Endothelial cell of umbilical vein (primary cell): Measurements from ENCODE around the gene OAS3. TPM values are rescaled to one million over a fixed set of nuclear protein-coding genes. Genes with fewer than 3 reads are reported as not detected.

Source experiments
- BruUV-seq: library from RNA; stranded (reverse); fragments of 400-500 nt; replicated peaks from 2 replicates; lab custom pipeline; 2021; lab: Mats Ljungman, UMichigan
- CTCF ChIA-PET: fragments of 300-600, 350-600 bp; sonication (Branson Sonifier 250); formaldehyde crosslinking; loops from one replicate; lab custom pipeline; 2021; ENCODE audit warnings: antibody characterized with exemption, inconsistent platforms; lab: Charles Lee
- POLR2A ChIA-PET: fragments of 300-600, 350-600 bp; sonication (Branson Sonifier 250); formaldehyde crosslinking; loops from one replicate; lab custom pipeline; 2021; ENCODE audit warnings: antibody characterized with exemption, inconsistent platforms; lab: Charles Lee
- DNase-seq: peaks from one replicate; pipeline ENCODE4 v3.0.0-alpha.2; 2011; ENCODE audit warnings: low read depth, low spot score
- FAIRE-seq: peaks from 2 replicates; lab custom pipeline; 2011; peaks lifted over from hg19 to GRCh38; lab: Jason Lieb, UNC
- H2AFZ ChIP-seq: 2 replicates; pipeline ENCODE4 v1.6.0; 2012; ENCODE audit warnings: low read depth, low read length, control low read depth, inconsistent platforms
- H3K27ac ChIP-seq: 2 replicates; pipeline ENCODE4 v1.5.1; 2011; ENCODE audit warnings: low read depth, mild to moderate bottlenecking, control low read depth, low read length, moderate library complexity; ENCODE audit not compliant: insufficient read depth
- H3K27me3 ChIP-seq, 2 experiments: 2 replicates each; pipeline versions ENCODE4 v1.6.0 to v1.6.1; 2011; ENCODE audit warnings: low read length in 2 of 2, mixed read lengths in 1 of 2; ENCODE audit not compliant: control insufficient read depth in 2 of 2, insufficient read depth in 2 of 2
- H3K36me3 ChIP-seq, 2 experiments: 2 replicates in 1 of 2; 3 replicates in 1 of 2; pipeline ENCODE4 v1.5.1; 2011; ENCODE audit warnings: low read length in 2 of 2, mild to moderate bottlenecking in 1 of 2, moderate library complexity in 1 of 2; ENCODE audit not compliant: control insufficient read depth in 2 of 2, insufficient read depth in 2 of 2; ENCODE audit errors: extremely low read depth in 1 of 2
- H3K4me1 ChIP-seq: 3 replicates; pipeline ENCODE4 v1.5.1; 2011; ENCODE audit warnings: mild to moderate bottlenecking, low read length; ENCODE audit not compliant: control insufficient read depth, insufficient read depth; ENCODE audit errors: extremely low read depth
- H3K4me2 ChIP-seq: 2 replicates; pipeline ENCODE4 v1.6.1; 2011; ENCODE audit warnings: low read length, control low read depth, mixed read lengths; ENCODE audit not compliant: insufficient read depth
- H3K4me3 ChIP-seq, 3 experiments: fragments of 200-600 bp in 1 of 3; sonication (generic), shearing (Covaris generic) in 1 of 3; replicated peaks in 1 of 3; 2 replicates each; pipeline ENCODE4 v1.5.1; 2011 to 2016; ENCODE audit warnings: control low read depth in 3 of 3, low read length in 3 of 3, mild to moderate bottlenecking in 2 of 3, inconsistent platforms in 1 of 3, low read depth in 1 of 3, moderate library complexity in 1 of 3; ENCODE audit not compliant: insufficient read depth in 1 of 3
- H3K79me2 ChIP-seq: 2 replicates; pipeline ENCODE4 v1.6.0; 2012; ENCODE audit warnings: low read length, inconsistent platforms; ENCODE audit not compliant: control insufficient read depth, insufficient read depth
- H3K9ac ChIP-seq: replicated peaks from 2 replicates; pipeline ENCODE3; 2011; ENCODE audit warnings: low read length, control low read depth; ENCODE audit not compliant: insufficient read depth; ENCODE audit errors: extremely low read depth
- H3K9me1 ChIP-seq: replicated peaks from 3 replicates; pipeline ENCODE4 v1.6.0; 2011; ENCODE audit warnings: mild to moderate bottlenecking, low read length; ENCODE audit not compliant: control insufficient read depth, insufficient read depth; ENCODE audit errors: extremely low read depth
- H3K9me3 ChIP-seq: replicated peaks from 2 replicates; pipeline ENCODE4 v1.5.1; 2012; ENCODE audit warnings: low read length, inconsistent platforms; ENCODE audit not compliant: control insufficient read depth, insufficient read depth
- H4K20me1 ChIP-seq: replicated peaks from 2 replicates; pipeline ENCODE3; 2011; ENCODE audit warnings: mild to moderate bottlenecking, low read length; ENCODE audit not compliant: control insufficient read depth, insufficient read depth; ENCODE audit errors: extremely low read depth
- CTCF ChIP-seq, 2 donors: IDR thresholded peaks; 1 replicate in 1 of 2; 2 replicates in 1 of 2; pipeline ENCODE4 v1.5.1; 2011; ENCODE audit warnings: low read length in 2 of 2, mild to moderate bottlenecking in 2 of 2, moderate library complexity in 2 of 2, control low read depth in 1 of 2, inconsistent platforms in 1 of 2, low read depth in 1 of 2; ENCODE audit not compliant: insufficient read depth in 1 of 2; ENCODE audit errors: extremely low read depth in 1 of 2
- EZH2 ChIP-seq: IDR thresholded peaks from 2 replicates; pipeline ENCODE4 v1.6.1; 2012; ENCODE audit warnings: borderline replicate concordance, low read depth, mild to moderate bottlenecking, moderate library complexity, low read length, inconsistent platforms; ENCODE audit not compliant: severe bottlenecking
- FOS ChIP-seq: IDR thresholded peaks from 2 replicates; pipeline ENCODE4 v1.6.1; 2011; ENCODE audit warnings: mild to moderate bottlenecking, low read length, moderate library complexity, borderline replicate concordance; ENCODE audit not compliant: insufficient read depth
- GATA2 ChIP-seq: IDR thresholded peaks from 2 replicates; pipeline ENCODE4 v1.7.0; 2011; ENCODE audit warnings: low read depth, mild to moderate bottlenecking, moderate library complexity, mixed read lengths, low read length; ENCODE audit not compliant: insufficient read length, insufficient read depth
- JUN ChIP-seq: IDR thresholded peaks from 2 replicates; pipeline ENCODE4 v1.6.1; 2011; ENCODE audit warnings: borderline replicate concordance, low read depth; ENCODE audit not compliant: insufficient read length, insufficient read depth
- MAX ChIP-seq: IDR thresholded peaks from 2 replicates; pipeline ENCODE4 v1.6.1; 2011; ENCODE audit not compliant: insufficient read depth, insufficient read length
- MYC ChIP-seq: IDR thresholded peaks from one replicate; pipeline ENCODE4 v1.6.1; 2011; ENCODE audit warnings: mild to moderate bottlenecking, low read depth, low read length
- POLR2A ChIP-seq: IDR thresholded peaks from 2 replicates; pipeline ENCODE4 v1.6.1; 2012; ENCODE audit warnings: low read depth, mild to moderate bottlenecking, control low read depth, low read length
- POLR2AphosphoS5 ChIP-seq: IDR thresholded peaks from 2 replicates; pipeline ENCODE4 v1.6.1; 2012; ENCODE audit warnings: low read depth, mild to moderate bottlenecking, control low read depth, low read length, moderate library complexity; ENCODE audit not compliant: insufficient read depth
- dilution Hi-C: fragments of 300-500 bp; cut with MboI; formaldehyde crosslinking; loops from one replicate; pipeline ENCODE4 v1.15.0; 2019; ENCODE audit warnings: low sequenced_read_pairs; ENCODE audit not compliant: extremely low pct_ligation_motif_present
- intact Hi-C: fragments of 100-400 bp; cut with micrococcal nuclease; formaldehyde crosslinking; loops from one replicate; pipeline ENCODE4 v1.10.0; 2022
- polyA plus RNA-seq, 4 experiments: library from polyadenylated mRNA; depleted of rRNA in 3 of 4; stranded (reverse) in 3 of 4; unstranded in 1 of 4; fragments of >200 nt; gene quantifications; 2 replicates each; pipeline versions ENCODE4 v1.2.1 to v1.2.3, GENCODE V29; 2011 to 2012; ENCODE audit warnings: missing spikeins in 1 of 4
- total RNA-seq: library from RNA; stranded (reverse); gene quantifications from 2 replicates; pipeline ENCODE4 v1.2.3, GENCODE V29; 2021

Gene OAS3
- total and polyA plus RNA-seq, 2 donors (not counting 3 experiments of a cell fraction or from before 2014, with no cell fraction given) = 13.1 to 19.8 TPM

- BruUV-seq = no TSS peak
Observed at GRCh38 chr12:112894128-112894527, 44.1 kb upstream of the OAS3 start.

More at GRCh38 chr12:112894128-112894527, 44.1 kb upstream of the OAS3 start:
- no peak overlapping the region for H3K4me3 ChIP-seq
- dilution Hi-C loops (no loop called here), intact Hi-C loops (no loop called here)
- peaks cover 0 to 8% of the 10 kb centered on the region in 2 experiments for H3K27me3 ChIP-seq
- ChIA-PET CTCF (no interaction called here), POLR2A (no interaction called here)
- H3K4me2 ChIP-seq = no peak overlapping the region
- H3K27ac ChIP-seq = no peak overlapping the region
- no peaks in the 10 kb centered on the region for H3K9me1 ChIP-seq
- H3K9ac ChIP-seq = no peak overlapping the region
- H3K79me2 ChIP-seq = no peaks in the 10 kb centered on the region
- no peaks in the 10 kb centered on the region for H4K20me1 ChIP-seq
- FAIRE-seq (no peak), DNase-seq (no peak)
- no peaks in the 10 kb centered on the region for H3K9me3 ChIP-seq
- H3K4me1 ChIP-seq = no peaks in the 10 kb centered on the region
- H2AFZ ChIP-seq = no peak overlapping the region
- H3K36me3 ChIP-seq = no peaks in the 10 kb centered on the region
- no peak for TF ChIP-seq POLR2AphosphoS5
- TF ChIP-seq MAX = no peak
- no peak for TF ChIP-seq EZH2
- no peak for TF ChIP-seq CTCF (IDR thresholded peaks at IDR 0.05; ENCODE audit: extremely low read depth in 1 of 2, insufficient read depth in 1 of 2, low read depth in 1 of 2, low read length in 2 of 2)
- no peak for TF ChIP-seq MYC
- TF ChIP-seq GATA2 = no peak
- no peak for TF ChIP-seq JUN
- TF ChIP-seq FOS = no peak
- TF ChIP-seq POLR2A = no peak
